Measurements from ENCODE around the gene SYNJ2BP.
"Not testable (repeated sequence)": the region's sequence is repeated elsewhere in the genome, so short reads cannot be mapped to it uniquely, and the experiment has no call there.

DNA sequence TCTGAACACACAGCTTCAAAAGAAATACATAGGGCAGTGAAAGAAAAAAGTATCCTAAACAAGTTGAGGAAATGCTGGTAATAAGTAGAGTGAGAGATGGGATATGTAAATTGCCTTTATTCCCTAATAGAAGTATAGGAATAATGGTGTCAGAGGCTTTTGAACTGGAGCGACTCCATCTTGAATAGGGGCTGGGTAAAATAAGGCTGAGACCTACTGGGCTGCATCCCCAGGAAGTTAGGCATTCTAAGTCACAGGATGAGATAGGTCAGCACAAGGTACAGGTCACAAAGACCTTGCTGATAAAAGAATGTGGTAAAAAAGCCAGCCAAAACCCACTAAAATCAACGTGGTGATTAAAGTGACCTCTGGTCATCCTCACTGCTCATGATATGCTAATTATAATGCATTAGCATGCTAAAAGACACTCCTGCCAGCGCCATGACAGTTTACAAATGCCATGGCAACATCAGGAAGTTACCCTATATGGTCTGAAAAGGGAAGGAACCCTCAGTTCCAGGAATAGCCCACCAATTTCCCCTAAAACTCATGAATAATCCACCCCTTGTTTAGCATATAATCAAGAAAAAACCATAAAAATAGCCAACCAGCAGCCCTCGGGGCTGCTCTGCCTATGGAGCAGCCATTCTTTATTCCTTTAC is 2.5 kb upstream of the SYNJ2BP start:
- TF ChIP-seq GLIS3, ISL1, ZFP3, SNAI2, ZNF70, ZFP30 (CRISPR knock-in tag; IDR thresholded peaks at IDR 0.05): not testable (repeated sequence)
- TF ChIP-seq, protein P1, sequence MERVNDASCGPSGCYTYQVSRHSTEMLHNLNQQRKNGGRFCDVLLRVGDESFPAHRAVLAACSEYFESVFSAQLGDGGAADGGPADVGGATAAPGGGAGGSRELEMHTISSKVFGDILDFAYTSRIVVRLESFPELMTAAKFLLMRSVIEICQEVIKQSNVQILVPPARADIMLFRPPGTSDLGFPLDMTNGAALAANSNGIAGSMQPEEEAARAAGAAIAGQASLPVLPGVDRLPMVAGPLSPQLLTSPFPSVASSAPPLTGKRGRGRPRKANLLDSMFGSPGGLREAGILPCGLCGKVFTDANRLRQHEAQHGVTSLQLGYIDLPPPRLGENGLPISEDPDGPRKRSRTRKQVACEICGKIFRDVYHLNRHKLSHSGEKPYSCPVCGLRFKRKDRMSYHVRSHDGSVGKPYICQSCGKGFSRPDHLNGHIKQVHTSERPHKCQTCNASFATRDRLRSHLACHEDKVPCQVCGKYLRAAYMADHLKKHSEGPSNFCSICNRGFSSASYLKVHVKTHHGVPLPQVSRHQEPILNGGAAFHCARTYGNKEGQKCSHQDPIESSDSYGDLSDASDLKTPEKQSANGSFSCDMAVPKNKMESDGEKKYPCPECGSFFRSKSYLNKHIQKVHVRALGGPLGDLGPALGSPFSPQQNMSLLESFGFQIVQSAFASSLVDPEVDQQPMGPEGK (CRISPR knock-in tag; IDR thresholded peaks at IDR 0.05; ENCODE audit: borderline replicate concordance), result not testable (repeated sequence)

Data from SK-N-SH treated with all-trans-retinoic acid at 6 μM for 48 hours (cell line).